ENCODE data around the gene A2M.

The A2M gene

DNA sequence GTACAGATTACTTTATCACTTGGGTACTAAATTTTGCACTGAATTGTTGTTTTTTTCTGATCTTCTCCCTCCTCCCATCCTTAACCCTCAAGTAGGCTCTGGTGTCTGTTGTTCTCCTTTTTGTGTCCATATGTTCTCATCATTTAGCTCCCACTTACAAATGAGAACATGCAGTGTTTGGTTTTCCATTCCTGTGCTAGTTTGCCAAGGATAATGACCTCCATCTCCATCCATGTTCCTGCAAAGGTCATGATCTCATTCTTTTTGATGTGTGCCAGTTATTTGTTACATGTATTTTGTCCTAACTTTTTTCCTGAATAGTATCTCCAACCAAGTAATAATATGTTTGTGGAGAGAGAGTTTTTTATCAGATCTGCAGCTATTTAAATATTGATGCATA, 44.2 kb downstream of the A2M start:
- no peak for DNase-seq

DNA sequence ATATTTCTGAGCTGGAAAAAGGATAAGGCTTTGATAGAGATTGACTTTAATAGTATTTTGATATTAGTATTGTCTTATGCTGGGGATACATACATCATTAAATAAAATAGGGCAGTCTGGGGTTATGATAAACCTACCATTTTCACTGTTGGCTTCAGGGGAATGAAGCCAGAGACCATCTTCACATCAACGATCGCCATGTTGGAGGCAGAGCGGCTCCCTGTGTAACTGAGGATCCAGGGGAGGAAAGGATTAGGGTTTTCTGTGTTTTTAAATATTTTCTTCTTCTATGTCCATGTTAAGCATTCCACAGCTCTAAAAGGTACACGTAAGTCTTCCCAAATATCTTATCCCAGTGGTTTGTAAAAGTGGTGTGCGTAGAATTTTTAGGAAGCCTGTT, 45.4 kb downstream of the A2M start:
- DNase-seq: no peak

DNA sequence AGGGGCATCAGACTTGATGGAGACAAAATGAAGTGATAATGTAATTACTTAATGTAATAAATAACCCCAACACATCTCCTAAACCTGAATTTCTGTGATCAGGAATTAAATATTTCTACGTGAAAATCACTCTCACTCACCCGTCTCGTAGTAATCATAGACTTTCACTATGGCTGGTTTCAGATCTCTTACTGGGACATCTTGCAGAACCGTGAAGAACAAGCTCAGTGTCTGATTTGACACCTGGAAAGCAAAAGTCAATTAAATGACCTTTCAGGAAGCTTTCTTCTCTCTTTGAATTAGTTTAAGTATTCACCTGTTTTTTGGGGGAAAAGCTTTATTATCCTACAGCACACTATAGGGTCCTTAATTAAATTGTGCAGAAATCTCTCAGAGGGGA, 47.1 kb downstream of the A2M start:
- no peak for DNase-seq

DNA sequence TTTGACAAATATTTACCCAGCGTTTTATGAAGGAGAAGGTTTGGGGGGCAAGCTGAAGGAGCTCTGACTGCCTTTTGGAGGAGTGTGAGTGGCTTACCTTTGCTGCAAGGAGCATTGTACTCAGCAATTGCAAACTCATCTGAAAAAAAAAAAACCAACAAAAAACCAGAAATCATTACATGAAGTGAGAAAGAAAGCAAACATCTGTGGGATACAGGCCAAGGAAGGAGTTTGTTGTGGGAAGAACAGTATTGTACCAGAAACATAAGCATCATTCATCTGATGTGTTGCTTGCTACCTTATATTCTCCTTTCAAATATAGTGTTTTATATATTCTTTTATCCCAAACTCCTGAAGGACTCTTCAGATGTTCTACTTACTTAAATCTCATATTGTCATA, 47.6 kb downstream of the A2M start:
- DNase-seq: no peak

DNA sequence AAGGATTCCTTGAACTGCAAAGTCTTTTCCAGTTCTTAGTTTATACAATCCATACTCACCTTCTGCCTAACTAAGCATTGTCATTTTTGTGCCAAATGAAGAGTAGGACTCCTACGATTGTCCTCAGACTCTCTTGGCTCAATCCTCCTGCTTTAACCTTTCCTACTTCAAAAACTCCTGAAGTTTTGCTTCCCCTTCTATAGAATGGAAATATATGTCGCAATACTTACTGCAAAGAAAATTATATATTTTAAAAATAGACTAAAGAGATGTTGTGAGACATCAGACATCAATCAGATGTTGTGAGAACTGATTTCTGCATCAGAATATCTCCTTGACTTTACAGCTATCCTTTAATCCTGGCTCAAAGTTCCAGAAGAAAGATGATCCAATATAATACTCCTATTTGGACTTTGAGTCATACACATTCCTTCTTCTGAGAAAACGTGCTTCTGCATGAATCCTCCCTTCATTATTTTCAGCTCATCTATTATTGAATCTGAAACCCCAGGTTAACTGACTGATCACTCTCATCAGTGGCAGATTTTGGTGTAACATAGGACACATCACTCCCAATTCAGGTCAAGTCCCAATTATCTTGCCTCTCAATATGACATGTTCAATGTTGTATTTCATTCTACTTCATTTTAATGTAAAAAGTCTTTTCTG, 48.8 kb downstream of the A2M start:
- no peak for DNase-seq

GRCh38 chr12:9066183-9066623, 49.5 kb downstream of the A2M start:
- DNase-seq: no peak

GRCh38 chr12:9065607-9065856, 50.2 kb downstream of the A2M start:
- no peak for DNase-seq

GRCh38 chr12:9064815-9065606, 50.7 kb downstream of the A2M start:
- DNase-seq: no peak

DNA sequence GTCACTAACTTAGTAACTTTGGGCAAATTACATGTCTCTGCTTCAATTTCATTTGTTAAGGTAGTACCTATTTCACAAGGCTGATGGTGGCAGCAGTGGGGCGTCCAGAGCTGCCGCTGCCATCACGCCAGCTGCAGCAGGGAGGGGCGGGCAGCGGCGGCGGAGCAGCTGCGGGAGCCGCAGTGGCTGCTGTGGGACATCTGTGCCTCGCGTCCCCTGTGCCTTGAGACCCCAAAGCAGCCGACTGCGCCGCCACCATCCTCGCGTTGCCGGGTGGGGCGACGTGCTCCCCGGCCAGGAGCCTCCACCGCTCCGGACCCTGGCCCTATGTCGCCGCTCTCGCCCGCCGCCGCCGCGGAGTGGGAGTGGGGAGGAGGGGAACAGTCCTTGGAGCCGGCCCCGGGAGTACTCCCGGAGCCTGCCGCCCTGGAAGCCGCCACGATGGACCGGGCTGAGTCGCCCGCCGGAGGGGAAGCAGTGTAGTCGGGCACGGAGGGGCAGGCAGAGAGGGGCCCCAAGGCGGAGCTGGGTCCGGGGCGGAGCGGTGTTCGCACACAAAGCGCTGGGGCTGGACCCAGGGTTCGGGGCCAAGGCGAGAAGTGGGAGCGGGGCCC, 51.4 kb downstream of the A2M start:
- peak; percentile 39 for DNase-seq

DNA sequence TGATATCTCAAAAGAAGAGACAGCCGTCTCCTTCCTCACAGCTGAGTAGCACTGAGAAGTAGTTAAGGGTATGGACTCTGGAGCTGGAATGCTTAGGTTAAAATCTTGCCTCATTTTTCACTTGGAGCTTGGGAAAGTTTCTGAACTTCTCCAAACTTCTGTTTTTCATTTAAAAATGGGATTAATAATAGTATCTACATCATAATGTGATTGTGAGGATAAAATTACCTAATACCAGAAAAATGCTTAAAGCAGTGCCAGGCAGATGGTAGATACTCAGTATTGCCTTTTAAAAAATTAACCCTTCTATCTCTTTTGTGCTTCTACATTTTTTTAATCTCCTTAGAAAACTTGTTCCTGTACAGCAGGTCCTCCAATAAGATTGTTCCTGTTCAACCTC, 63.1 kb downstream of the A2M start:
- no peak for DNase-seq

DNA sequence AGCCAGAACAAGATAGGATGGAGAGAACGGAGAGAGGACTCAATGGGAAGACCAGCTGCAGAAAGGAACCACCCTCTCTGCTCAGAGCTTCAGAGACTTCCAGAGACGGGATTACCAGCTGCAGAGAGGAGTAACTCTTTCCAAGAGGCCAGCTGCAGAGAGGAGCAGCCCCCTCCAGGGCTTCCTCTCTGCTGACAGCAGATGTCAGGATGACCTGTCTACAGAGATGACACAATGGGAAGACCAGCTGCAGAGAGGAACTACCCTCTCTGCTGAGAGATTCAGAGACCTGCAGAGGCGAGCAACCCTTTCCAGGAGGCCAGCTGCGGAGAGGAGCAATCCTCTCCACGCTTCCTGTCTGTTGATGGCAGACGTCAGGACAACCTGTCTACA, 64.6 kb downstream of the A2M start:
- DNase-seq: no peak

- no peak for DNase-seq
These were observed 65.1 kb downstream of the A2M start for GRCh38 chr12:9050521-9051157.

GRCh38 chr12:9049520-9050133, 66.1 kb downstream of the A2M start:
- peak; percentile 66 for DNase-seq

DNA sequence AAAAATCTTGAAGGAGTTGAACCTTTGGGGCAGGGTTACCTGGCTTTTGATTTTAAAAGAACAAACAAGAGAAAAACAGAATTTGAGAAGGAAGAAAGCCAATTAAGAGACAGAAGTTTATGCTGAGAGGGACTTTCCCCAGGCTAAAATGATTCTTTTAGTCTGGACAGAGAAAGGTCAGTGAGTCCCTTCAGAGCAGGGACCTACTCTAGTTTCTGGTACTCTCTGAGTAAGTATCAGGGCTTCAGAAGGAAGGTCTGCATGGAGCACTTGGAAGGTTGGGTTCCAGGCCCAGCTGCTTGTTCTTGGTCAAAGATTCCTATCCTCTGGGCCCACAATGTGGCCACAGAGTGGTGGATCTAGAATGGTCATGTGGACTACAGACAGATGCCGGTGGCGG, 66.8 kb downstream of the A2M start:
- DNase-seq: no peak

GRCh38 chr12:9047105-9047504, 68.6 kb downstream of the A2M start:
- DNase-seq: no peak

GRCh38 chr12:9043766-9044165, 72.0 kb downstream of the A2M start:
- no peak for DNase-seq

DNA sequence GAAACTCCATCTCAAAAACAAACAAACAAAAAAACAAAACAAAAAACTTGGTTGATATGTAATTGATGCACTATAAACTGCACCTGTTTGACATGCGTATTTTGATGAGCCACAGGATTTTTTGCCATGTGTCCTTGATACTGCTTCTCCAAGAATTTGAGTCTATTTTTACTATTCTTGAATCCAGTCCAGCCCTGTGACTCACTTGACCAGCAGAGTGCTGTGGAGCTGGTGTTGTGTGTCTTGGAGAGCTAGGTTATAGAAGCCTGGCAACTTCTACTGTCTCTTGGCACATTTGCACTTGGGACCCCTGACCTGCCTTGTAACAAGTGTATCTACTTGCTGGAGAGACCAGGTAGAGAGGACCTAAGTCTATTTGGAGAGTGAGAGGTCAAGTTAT, 74.4 kb downstream of the A2M start:
- DNase-seq: no peak

GRCh38 chr12:9040484-9041186, 75.1 kb downstream of the A2M start:
- DNase-seq: peak; percentile 56

DNA sequence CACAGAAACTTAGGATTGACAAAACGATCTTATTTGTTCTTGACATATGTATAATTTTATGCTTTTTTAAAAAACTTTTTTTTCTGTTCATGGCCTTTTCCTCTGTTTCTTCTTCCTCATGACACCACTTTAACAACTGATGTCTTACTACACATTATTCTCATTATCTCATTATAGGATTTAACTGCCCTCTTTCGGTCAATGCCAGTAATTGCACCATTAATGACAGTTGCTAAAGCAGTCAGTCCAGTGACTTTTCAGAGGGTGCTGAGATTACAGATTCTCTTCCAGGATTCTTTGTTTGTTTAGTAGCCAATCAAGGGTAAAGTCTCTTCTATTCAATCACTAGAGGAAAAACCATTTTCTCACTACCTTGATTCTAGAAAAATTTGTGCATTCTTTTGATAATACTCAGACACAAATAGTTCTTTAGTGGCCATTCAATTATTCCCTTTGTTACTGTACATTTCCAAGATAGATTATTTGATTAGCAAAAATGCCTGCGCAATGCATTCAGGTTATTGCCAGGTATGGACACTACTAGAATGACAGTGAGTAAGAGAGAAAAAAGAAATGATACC, 76.2 kb downstream of the A2M start:
- DNase-seq: peak; percentile 83

- DNase-seq: peak; percentile 22
These were observed 78.3 kb downstream of the A2M start for GRCh38 chr12:9037431-9037830.

DNA sequence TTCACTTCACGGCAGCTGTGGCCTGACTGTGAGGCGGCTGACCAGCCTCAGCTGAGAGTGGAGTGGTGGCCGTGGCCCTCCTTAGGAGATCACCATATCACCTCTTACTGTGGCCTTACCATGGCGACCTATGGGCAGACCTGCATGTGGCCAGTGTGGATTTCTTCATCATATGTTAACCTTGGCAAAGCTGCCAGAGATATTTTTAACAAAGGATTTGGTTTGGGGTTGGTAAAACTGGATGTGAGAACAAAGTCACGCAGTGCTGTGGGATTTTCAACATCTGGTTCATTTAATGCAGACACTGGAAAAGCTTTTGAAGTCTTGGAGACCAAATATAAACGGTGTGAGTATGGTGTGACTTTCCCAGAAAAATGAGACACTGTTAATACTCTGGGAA, 79.5 kb downstream of the A2M start:
- DNase-seq: no peak

GRCh38 chr12:9034095-9034494, 81.6 kb downstream of the A2M start:
- no peak for DNase-seq

Data from CD4-positive, alpha-beta T cell treated with Interleukin-4 for 4 hours (primary cell).